H54 (cell line): ENCODE data around the gene DROSHA.
A peak's percentile ranks its signal among the peaks of the same experiment; 100 is the strongest.
"Not testable (repeated sequence)": the region's sequence is repeated elsewhere in the genome, so short reads cannot be mapped to it uniquely, and the experiment has no call there.

Experiments
- DNase-seq: peaks from one replicate; pipeline ENCODE4 v3.0.0; 2011; ENCODE audit warnings: low spot score, mixed read lengths; ENCODE audit not compliant: insufficient read length
- FAIRE-seq: peaks from 3 replicates; lab custom pipeline; 2011; peaks lifted over from hg19 to GRCh38; lab: Jason Lieb, UNC
- POLR2A ChIP-seq: IDR thresholded peaks from 2 replicates; pipeline ENCODE4 v1.6.1; 2011; ENCODE audit warnings: low read depth, mild to moderate bottlenecking, low read length

DROSHA gene

GRCh38 chr5:31551878-31552277 is 20.0 kb upstream of the DROSHA start:
- FAIRE-seq: no peak
- DNase-seq: no peak
- TF ChIP-seq POLR2A: no peak

GRCh38 chr5:31549114-31549513 is 17.2 kb upstream of the DROSHA start:
- not testable (repeated sequence) for FAIRE-seq, DNase-seq

- FAIRE-seq (no peak), DNase-seq (no peak)
- no peak for TF ChIP-seq POLR2A
These were observed 6.0 kb upstream of the DROSHA start for GRCh38 chr5:31537851-31538250.

GRCh38 chr5:31537349-31537748 is 5.5 kb upstream of the DROSHA start:
- FAIRE-seq: no peak
- TF ChIP-seq POLR2A: no peak

GRCh38 chr5:31536873-31537272 is 5.0 kb upstream of the DROSHA start:
- DNase-seq: no peak
- TF ChIP-seq POLR2A: no peak
- no peak for FAIRE-seq

More at GRCh38 chr5:31537349-31537748, 5.5 kb upstream of the DROSHA start:
- no peak for DNase-seq

GRCh38 chr5:31534527-31535046 is 2.7 kb upstream of the DROSHA start:
- DNase-seq (no peak), FAIRE-seq (no peak)
- TF ChIP-seq POLR2A: no peak

GRCh38 chr5:31531543-31531887 is 378 bp downstream of the DROSHA start:
- peak; percentile 18 for DNase-seq
- no peak for FAIRE-seq
- no peak for TF ChIP-seq POLR2A

GRCh38 chr5:31530541-31531265 is 1.2 kb downstream of the DROSHA start:
- no peak for FAIRE-seq
- DNase-seq: no peak
- TF ChIP-seq POLR2A: no peak

- no peak for DNase-seq
- FAIRE-seq: no peak
- TF ChIP-seq POLR2A: no peak
These were observed 8.9 kb downstream of the DROSHA start for GRCh38 chr5:31523041-31523440.

GRCh38 chr5:31516802-31517201 is 15.1 kb downstream of the DROSHA start:
- no peak for TF ChIP-seq POLR2A
- FAIRE-seq: no peak
- DNase-seq: no peak

- FAIRE-seq: no peak
These were observed 20.6 kb downstream of the DROSHA start for GRCh38 chr5:31511305-31511704.

GRCh38 chr5:31504529-31504928 is 27.4 kb downstream of the DROSHA start:
- DNase-seq (no peak), FAIRE-seq (no peak)
- no peak for TF ChIP-seq POLR2A

More at GRCh38 chr5:31511305-31511704, 20.6 kb downstream of the DROSHA start:
- DNase-seq: no peak
- TF ChIP-seq POLR2A: no peak

GRCh38 chr5:31502506-31502905 is 29.4 kb downstream of the DROSHA start:
- DNase-seq (no peak), FAIRE-seq (no peak)
- TF ChIP-seq POLR2A: no peak

- DNase-seq (no peak), FAIRE-seq (no peak)
- TF ChIP-seq POLR2A: no peak
These were observed 31.6 kb downstream of the DROSHA start for GRCh38 chr5:31500256-31500655.

- no peak for FAIRE-seq
These were observed 35.0 kb downstream of the DROSHA start for GRCh38 chr5:31496891-31497290.

More at GRCh38 chr5:31496891-31497290, 35.0 kb downstream of the DROSHA start:
- no peak for DNase-seq
- TF ChIP-seq POLR2A: no peak
